Measurements from ENCODE around the gene KIF22.
"Not testable (repeated sequence)": the region's sequence is repeated elsewhere in the genome, so short reads cannot be mapped to it uniquely, and the experiment has no call there.

KIF22 gene

DNA sequence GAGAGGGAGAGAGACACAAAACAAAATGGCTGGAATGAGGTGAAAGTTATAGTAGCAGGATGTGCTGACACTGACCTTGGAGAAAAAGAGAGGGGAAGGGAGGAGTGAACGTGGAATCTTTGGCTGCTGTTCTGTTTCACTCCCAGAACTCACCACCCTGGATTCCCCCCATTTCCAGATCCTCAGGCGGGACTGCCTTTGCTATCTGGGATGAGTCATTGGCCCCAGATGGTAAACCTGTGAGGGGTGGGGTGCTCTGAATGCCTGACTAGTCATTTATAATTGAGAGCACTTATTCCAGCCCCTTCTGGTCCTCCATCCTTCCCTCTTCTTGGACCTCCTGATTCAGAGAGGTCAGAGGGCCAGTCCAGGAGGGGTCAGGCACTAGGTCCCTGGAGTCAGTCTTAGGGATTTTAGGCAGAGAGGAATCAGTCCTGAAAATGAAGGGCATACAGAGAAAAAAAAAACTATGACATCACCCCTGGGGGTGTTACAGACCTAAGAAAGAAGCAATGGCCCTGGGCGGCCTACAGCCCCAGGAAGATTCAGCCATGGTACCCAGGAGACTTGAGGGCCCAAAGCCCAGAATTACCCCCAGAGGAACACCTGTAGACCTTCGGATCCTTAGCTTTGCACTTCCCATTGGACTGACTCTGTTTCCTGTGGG, 14.7 kb upstream of the KIF22 start:
- CTCF ChIA-PET: no interaction called here

DNA sequence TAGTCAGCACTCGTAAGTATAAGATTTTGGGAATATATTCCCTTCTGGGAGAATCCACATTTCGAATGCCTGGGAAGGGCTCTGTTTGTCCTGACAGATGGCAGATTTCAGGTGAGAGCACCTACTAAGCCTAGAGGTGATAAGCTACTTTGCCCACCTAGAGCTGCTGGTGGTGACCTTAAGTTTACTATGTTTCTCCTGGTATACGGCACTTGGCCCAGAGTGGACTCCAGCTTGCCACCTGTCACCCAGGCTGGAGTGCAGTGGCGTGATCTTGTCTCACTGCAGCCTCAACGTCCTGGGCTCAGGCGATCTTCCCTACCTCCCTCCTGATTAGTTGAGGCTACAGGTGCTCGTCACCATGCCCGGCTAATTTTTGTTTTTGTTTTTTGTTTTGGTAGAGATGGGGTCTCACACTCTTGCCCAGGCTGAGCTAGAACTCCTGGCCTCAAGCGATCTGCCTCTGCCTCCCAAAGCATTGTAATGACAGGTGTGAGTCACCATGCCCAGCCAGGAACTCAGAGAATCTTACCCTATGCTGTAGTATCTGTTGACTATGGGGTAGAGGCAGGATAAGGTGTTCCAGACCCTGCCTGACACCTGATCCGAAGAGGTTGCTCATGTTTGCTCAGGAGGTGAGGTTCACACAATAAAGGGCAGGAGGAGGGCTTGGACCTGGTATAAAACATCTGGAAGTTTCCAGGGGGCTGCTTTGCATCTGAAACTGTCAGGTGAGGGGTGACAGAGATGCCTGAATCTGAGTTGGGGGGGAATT, 12.8 kb upstream of the KIF22 start, which contains the start of gene ZG16:
Gene ZG16, plus strand, starts transcription at position 681 of the 775 bp plus-strand sequence. CDS start 1,011 bp downstream, outside the sequence.
- TF ChIP-seq CTBP1 (IDR thresholded peaks at IDR 0.05; ENCODE audit: borderline replicate concordance) (no peak), BHLHE40 (IDR thresholded peaks at IDR 0.05; ENCODE audit: borderline replicate concordance) (no peak), SUZ12 (IDR thresholded peaks at IDR 0.05) (no peak), L3MBTL2 (conservative IDR thresholded peaks at IDR 0.05) (no peak), LEF1 (IDR thresholded peaks at IDR 0.05; ENCODE audit: borderline replicate concordance) (no peak)
- ChIA-PET CTCF (no interaction called here), POLR2A (interaction anchor here (1.4 kb wide), 1 partner anchor 12 kb away, joined by 6 read pairs; the partner anchor contains the start of gene KIF22)
- no peak for DNase-seq (ENCODE audit: extremely low spot score)

More for the DNA sequence above, 14.7 kb upstream of the KIF22 start:
- no peak for DNase-seq (ENCODE audit: extremely low spot score)
- TF ChIP-seq ZNF384 (IDR thresholded peaks at IDR 0.05) (no peak), SUZ12 (IDR thresholded peaks at IDR 0.05) (no peak), BHLHE40 (IDR thresholded peaks at IDR 0.05; ENCODE audit: borderline replicate concordance) (no peak), FOXA1 (IDR thresholded peaks at IDR 0.05) (no peak), FOXK2 (IDR thresholded peaks at IDR 0.05) (no peak), L3MBTL2 (conservative IDR thresholded peaks at IDR 0.05) (no peak), CTBP1 (IDR thresholded peaks at IDR 0.05; ENCODE audit: borderline replicate concordance) (no peak), NFRKB (IDR thresholded peaks at IDR 0.05) (no peak), TARDBP (IDR thresholded peaks at IDR 0.05) (no peak), ARNT (IDR thresholded peaks at IDR 0.05) (no peak), FOXM1 (IDR thresholded peaks at IDR 0.05; ENCODE audit: borderline replicate concordance) (no peak), SP1 (IDR thresholded peaks at IDR 0.05) (no peak), ELF4 (IDR thresholded peaks at IDR 0.05) (no peak), LEF1 (IDR thresholded peaks at IDR 0.05; ENCODE audit: borderline replicate concordance) (no peak), HDGF (IDR thresholded peaks at IDR 0.05; ENCODE audit: borderline replicate concordance) (no peak)
- TF ChIP-seq, protein P1, sequence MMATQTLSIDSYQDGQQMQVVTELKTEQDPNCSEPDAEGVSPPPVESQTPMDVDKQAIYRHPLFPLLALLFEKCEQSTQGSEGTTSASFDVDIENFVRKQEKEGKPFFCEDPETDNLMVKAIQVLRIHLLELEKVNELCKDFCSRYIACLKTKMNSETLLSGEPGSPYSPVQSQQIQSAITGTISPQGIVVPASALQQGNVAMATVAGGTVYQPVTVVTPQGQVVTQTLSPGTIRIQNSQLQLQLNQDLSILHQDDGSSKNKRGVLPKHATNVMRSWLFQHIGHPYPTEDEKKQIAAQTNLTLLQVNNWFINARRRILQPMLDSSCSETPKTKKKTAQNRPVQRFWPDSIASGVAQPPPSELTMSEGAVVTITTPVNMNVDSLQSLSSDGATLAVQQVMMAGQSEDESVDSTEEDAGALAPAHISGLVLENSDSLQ (IDR thresholded peaks at IDR 0.05): no peak
- POLR2A ChIA-PET: no interaction called here

DNA sequence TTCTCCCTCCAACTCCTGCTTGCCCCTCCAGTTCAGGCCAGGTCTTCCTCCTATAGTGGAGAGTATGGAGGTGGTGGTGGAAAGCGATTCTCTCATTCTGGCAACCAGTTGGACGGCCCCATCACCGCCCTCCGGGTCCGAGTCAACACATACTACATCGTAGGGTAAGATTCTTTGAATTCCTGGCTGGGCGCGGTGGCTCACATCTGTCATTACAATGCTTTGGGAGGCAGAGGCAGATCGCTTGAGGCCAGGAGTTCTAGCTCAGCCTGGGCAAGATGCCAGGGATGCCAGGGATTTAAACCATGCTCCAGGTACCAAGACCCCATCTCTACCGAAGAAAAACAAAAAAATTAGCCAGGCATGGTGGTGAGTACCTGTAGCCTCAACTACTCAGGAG, 11.1 kb upstream of the KIF22 start:
- no peak for DNase-seq (ENCODE audit: extremely low spot score)
- TF ChIP-seq TARDBP (IDR thresholded peaks at IDR 0.05) (no peak), ZNF384 (IDR thresholded peaks at IDR 0.05) (no peak), FOXA1 (IDR thresholded peaks at IDR 0.05) (no peak)
- CTCF ChIA-PET: no interaction called here
- POLR2A ChIA-PET: interaction anchor here (2.6 kb wide), 1 partner anchor 10 kb away, joined by 10 read pairs; no protein-coding TSS in a partner anchor

DNA sequence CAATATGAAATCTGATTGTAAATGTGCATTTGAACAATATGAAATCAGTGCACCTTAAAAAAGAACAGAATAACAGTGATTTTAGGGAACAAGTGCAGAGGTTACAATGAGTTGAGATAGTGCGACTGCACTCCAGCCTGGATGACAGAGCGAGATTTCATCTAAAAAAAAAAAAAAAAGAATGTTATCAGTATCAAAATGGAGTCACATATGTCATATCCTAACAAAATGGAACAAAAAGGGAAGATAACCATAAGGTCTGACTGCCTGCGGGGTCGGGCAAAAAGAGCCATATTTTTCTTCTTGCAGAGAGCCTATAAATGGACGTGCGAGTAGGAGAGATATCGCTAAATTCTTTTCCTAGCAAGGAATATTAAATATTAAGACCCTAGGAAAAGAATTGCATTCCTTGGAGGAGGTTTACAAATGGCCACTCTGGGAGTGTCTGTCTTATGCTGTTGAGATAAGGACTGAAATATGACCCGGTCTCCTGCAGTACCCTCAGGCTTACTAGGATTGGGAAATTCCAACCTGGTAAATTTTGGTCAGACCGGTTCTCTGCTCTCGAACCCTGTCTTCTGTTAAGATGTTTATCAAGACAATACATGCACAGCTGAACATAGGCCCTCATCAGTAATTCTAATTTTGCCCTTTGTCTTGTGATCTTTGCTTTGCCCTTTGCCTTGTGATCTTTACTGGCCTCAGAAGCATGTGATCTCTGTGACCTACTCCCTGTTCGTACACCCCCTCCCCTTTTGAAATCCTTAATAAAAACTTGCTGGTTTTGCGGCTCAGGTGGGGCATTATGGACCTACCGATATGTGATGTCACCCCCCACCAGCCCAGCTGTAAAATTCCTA, 7.2 kb upstream of the KIF22 start:
- DNase-seq (ENCODE audit: extremely low spot score); POLR2A ChIA-PET: not testable (repeated sequence)
- CTCF ChIA-PET: interaction anchor here (0.6 to 1.2 kb wide), 4 partner anchors 46 to 173 kb away, joined by 3 to 5 read pairs (median 4); no protein-coding TSS in a partner anchor

DNA sequence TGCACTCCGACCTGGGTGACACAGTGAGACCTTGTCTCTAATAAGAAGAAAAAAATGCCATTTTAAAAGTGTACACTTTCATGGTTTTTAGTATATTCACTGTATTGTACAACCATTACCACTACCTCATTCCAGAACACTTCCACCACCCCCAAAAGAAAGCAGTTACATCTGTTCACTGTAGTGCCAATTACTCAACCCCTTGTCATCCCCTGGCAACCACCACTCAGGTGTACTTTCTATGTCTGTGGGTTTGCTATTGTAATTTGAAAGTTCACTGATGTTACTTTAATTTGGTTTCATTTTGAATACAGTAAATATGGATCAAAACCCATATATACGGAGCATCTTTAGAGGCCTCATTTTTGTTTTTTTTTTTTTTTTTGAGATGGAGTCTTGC, 6.4 kb upstream of the KIF22 start:
- ChIA-PET POLR2A (no interaction called here), CTCF (interaction anchor here (0.6 to 1.2 kb wide), 2 partner anchors 55 to 174 kb away, joined by 3 to 4 read pairs; no protein-coding TSS in a partner anchor)
- TF ChIP-seq NFRKB (IDR thresholded peaks at IDR 0.05) (no peak), BHLHE40 (IDR thresholded peaks at IDR 0.05; ENCODE audit: borderline replicate concordance) (no peak), ZNF384 (IDR thresholded peaks at IDR 0.05) (no peak), SP1 (IDR thresholded peaks at IDR 0.05) (no peak), ELF4 (IDR thresholded peaks at IDR 0.05) (no peak), CTBP1 (IDR thresholded peaks at IDR 0.05; ENCODE audit: borderline replicate concordance) (no peak), FOXA1 (IDR thresholded peaks at IDR 0.05) (no peak), L3MBTL2 (conservative IDR thresholded peaks at IDR 0.05) (no peak), SUZ12 (IDR thresholded peaks at IDR 0.05) (no peak), TARDBP (IDR thresholded peaks at IDR 0.05) (no peak), HDGF (IDR thresholded peaks at IDR 0.05; ENCODE audit: borderline replicate concordance) (no peak), ARNT (IDR thresholded peaks at IDR 0.05) (no peak), LEF1 (IDR thresholded peaks at IDR 0.05; ENCODE audit: borderline replicate concordance) (no peak), FOXK2 (IDR thresholded peaks at IDR 0.05) (no peak), FOXM1 (IDR thresholded peaks at IDR 0.05; ENCODE audit: borderline replicate concordance) (no peak)
- TF ChIP-seq, protein P1 (IDR thresholded peaks at IDR 0.05): no peak
- DNase-seq (ENCODE audit: extremely low spot score): no peak

DNA sequence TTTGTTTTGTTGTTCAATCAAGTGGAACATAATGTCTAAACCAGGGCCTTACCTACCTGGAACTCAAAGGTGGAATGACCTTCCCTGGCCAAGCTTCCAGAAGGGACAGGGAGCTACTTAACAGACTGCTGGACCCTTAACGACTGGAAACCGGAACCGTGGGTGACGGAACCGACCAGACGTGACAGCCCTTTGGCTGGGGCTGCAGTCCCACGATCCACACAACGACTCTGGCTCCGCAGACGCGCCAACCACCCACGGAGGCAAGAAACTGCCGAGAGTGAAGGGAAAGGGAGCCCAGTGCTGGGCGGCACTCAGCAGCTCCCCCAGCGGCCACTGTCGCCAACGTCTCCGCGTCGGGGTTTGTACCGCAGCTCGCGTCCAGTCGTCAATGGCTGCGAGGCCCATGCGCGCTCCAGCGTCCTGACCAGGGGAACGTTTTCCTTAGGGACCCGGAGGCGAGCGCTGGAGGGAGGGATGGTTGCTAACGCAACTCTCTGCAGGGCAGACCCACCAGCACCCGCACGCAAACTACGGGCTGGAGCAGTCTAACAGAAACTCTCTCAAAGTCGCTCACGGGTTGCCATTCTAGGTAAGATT, 5.5 kb upstream of the KIF22 start:
- TF ChIP-seq NFRKB (IDR thresholded peaks at IDR 0.05): no peak
- TF ChIP-seq TARDBP (IDR thresholded peaks at IDR 0.05): no peak
- TF ChIP-seq ZNF384 (IDR thresholded peaks at IDR 0.05): no peak
- CTCF ChIA-PET: interaction anchor here (0.8 to 1.0 kb wide), 2 partner anchors 44 to 64 kb away, joined by 3 to 4 read pairs; no protein-coding TSS in a partner anchor
- POLR2A ChIA-PET: no interaction called here
- DNase-seq (ENCODE audit: extremely low spot score): no peak

DNA sequence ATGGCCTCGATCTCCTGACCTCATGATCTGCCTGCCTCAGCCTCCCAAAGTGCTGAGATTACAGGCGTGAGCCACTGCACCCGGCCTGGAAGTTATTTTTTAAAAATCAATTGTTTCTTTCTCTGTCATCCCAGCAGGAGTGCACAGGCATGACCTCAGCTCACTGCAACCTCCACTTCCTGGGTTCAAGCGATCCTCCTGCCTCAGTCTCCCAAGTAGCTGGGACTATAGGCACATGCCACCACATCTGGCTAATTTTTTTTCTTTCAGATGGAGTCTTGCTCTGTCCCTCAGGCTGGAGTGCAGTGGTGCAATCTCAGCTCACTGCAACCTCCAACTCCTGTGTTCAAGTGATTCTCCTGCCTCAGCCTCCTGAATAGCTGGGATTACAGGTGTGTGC, 3.4 kb upstream of the KIF22 start:
- DNase-seq (ENCODE audit: extremely low spot score); CTCF ChIA-PET; POLR2A ChIA-PET: not testable (repeated sequence)
